HCT116 (cell line): ENCODE measurements around the gene GRID2. TPM values are rescaled to one million over a fixed set of nuclear protein-coding genes. Genes with fewer than 3 reads are reported as not detected.

Source experiments
- ATAC-seq: fragments of 200-7000 bp; cut with Tn5 transposase; 2 replicates; pipeline ENCODE4 v1.9.1; 2020; ENCODE audit warnings: mild to moderate bottlenecking, moderate library complexity
- BruUV-seq: library from RNA; stranded (reverse); fragments of 400-500 nt; replicated peaks from 2 replicates; lab custom pipeline; 2021; lab: Mats Ljungman, UMichigan
- CTCF ChIA-PET: fragments of 300-600 bp; sonication (Branson Sonifier 250); formaldehyde crosslinking; loops from one replicate; lab custom pipeline; 2021; ENCODE audit warnings: antibody characterized with exemption; lab: Charles Lee
- POLR2A ChIA-PET: fragments of 300-600, 350-600 bp; sonication (Branson Sonifier 250); formaldehyde crosslinking; loops from one replicate; lab custom pipeline; 2021; ENCODE audit warnings: antibody characterized with exemption; lab: Charles Lee
- RAD21 ChIA-PET, 2 experiments: fragments of 300-600 bp; sonication (Branson Sonifier 250); formaldehyde crosslinking; loops; one replicate each; lab custom pipeline; 2023; ENCODE audit warnings: low total read pairs in 2 of 2; ENCODE audit not compliant: uncharacterized antibody in 2 of 2, unreplicated experiment in 2 of 2, low non-redundant PET in 1 of 2; lab: Charles Lee
- DNase-seq: peaks from one replicate; pipeline ENCODE4 v3.0.0-alpha.2; 2010; ENCODE audit warnings: low read depth, low spot score
- H2AFZ ChIP-seq: fragments of 200-600 bp; shearing (Covaris generic), sonication (generic); 2 replicates; pipeline ENCODE4 v1.6.1; 2017; ENCODE audit warnings: low read depth, mixed run types, mixed read lengths, antibody characterized with exemption, low read length; ENCODE audit not compliant: poor library complexity, severe bottlenecking
- H3K27ac ChIP-seq: 2 replicates; pipeline ENCODE4 v1.5.1; 2012; ENCODE audit warnings: low read depth, low read length
- H3K27me3 ChIP-seq: fragments of 200-600 bp; sonication (generic); 2 replicates; pipeline ENCODE4 v1.6.1; 2016; ENCODE audit warnings: mixed run types, low read length, mixed read lengths; ENCODE audit not compliant: insufficient read depth
- H3K36me3 ChIP-seq, 2 experiments: fragments of 200-500 bp in 1 of 2; fragments of 200-600 bp in 1 of 2; sonication (Bioruptor generic) in 1 of 2; sonication (generic) in 1 of 2; 2 replicates each; pipeline versions ENCODE4 v1.5.1 to v1.6.1; 2014 to 2016; ENCODE audit warnings: low read length in 2 of 2, inconsistent platforms in 1 of 2, mixed read lengths in 1 of 2, mixed run types in 1 of 2; ENCODE audit not compliant: insufficient read depth in 2 of 2, control insufficient read depth in 1 of 2
- H3K4me1 ChIP-seq, 2 experiments: fragments of 200-600 bp in 1 of 2; sonication (generic) in 1 of 2; 2 replicates each; pipeline versions ENCODE4 v1.5.1 to v1.6.1; 2012 to 2017; ENCODE audit warnings: low read length in 2 of 2, inconsistent platforms in 1 of 2, mild to moderate bottlenecking in 1 of 2, mixed read lengths in 1 of 2, mixed run types in 1 of 2, moderate library complexity in 1 of 2; ENCODE audit not compliant: insufficient read depth in 2 of 2, control insufficient read depth in 1 of 2
- H3K4me2 ChIP-seq: fragments of 200-600 bp; sonication (generic); 2 replicates; pipeline ENCODE4 v1.6.1; 2017; ENCODE audit warnings: mixed run types, low read length, mixed read lengths
- H3K4me3 ChIP-seq, 2 experiments: fragments of 200-600 bp in 1 of 2; sonication (generic) in 1 of 2; replicated peaks in 1 of 2; 2 replicates each; pipeline ENCODE4 v1.5.1; 2011 to 2016; ENCODE audit warnings: low read length in 2 of 2, control low read depth in 1 of 2, low read depth in 1 of 2, mild to moderate bottlenecking in 1 of 2, mixed read lengths in 1 of 2, mixed run types in 1 of 2
- H3K79me2 ChIP-seq: fragments of 200-600 bp; sonication (generic); 2 replicates; pipeline ENCODE4 v1.6.1; 2017; ENCODE audit warnings: mild to moderate bottlenecking, mixed run types, low read length, moderate library complexity, mixed read lengths; ENCODE audit not compliant: insufficient read depth
- H3K9ac ChIP-seq: fragments of 200-600 bp; sonication (generic); 2 replicates; pipeline ENCODE4 v1.6.1; 2016; ENCODE audit warnings: low read length, mixed read lengths
- H3K9me2 ChIP-seq: fragments of 200-600 bp; sonication (generic), shearing (Covaris generic); 2 replicates; pipeline ENCODE4 v1.6.1; 2017; ENCODE audit warnings: mixed run types, mild to moderate bottlenecking, moderate library complexity; ENCODE audit not compliant: insufficient read depth
- H3K9me3 ChIP-seq, 2 experiments: fragments of 200-500 bp in 1 of 2; fragments of 200-600 bp in 1 of 2; sonication (Bioruptor generic) in 1 of 2; sonication (generic) in 1 of 2; 2 replicates each; pipeline ENCODE4 v1.6.1; 2014 to 2017; ENCODE audit warnings: low read length in 2 of 2, mixed read lengths in 2 of 2, inconsistent platforms in 1 of 2, low read depth in 1 of 2, mild to moderate bottlenecking in 1 of 2, mixed run types in 1 of 2, moderate library complexity in 1 of 2; ENCODE audit not compliant: control insufficient read depth in 1 of 2, insufficient read depth in 1 of 2
- H4K20me1 ChIP-seq: fragments of 200-600 bp; sonication (generic), shearing (Covaris generic); 2 replicates; pipeline ENCODE4 v1.6.1; 2017; ENCODE audit warnings: mixed run types, mild to moderate bottlenecking, moderate library complexity; ENCODE audit not compliant: insufficient read depth
- CBX3 ChIP-seq: IDR thresholded peaks from 2 replicates; pipeline ENCODE4 v1.6.1; 2012; ENCODE audit warnings: low read depth
- EGR1 ChIP-seq: IDR thresholded peaks from 2 replicates; pipeline ENCODE4 v1.6.1; 2012; ENCODE audit warnings: low read depth
- EZH2 ChIP-seq: fragments of 200-600 bp; sonication (generic); IDR thresholded peaks from 2 replicates; pipeline ENCODE4 v1.6.1; 2017; ENCODE audit warnings: antibody characterized with exemption, mixed run types
- JUND ChIP-seq: IDR thresholded peaks from 2 replicates; pipeline ENCODE4 v1.6.1; 2012
- SIN3A ChIP-seq: IDR thresholded peaks from 2 replicates; pipeline ENCODE4 v1.6.1; 2012; ENCODE audit warnings: low read depth
- ZFX ChIP-seq: fragments of 450-650 bp; IDR thresholded peaks from 2 replicates; pipeline ENCODE4 v1.6.1; 2017
- intact Hi-C: fragments of 100-400 bp; cut with micrococcal nuclease; formaldehyde crosslinking; loops from 2 replicates; pipeline ENCODE4 v1.10.0; 2022
- total RNA-seq: library from RNA; stranded (reverse); gene quantifications from one replicate; pipeline ENCODE4 v1.2.1, GENCODE V29; 2021; ENCODE audit not compliant: unreplicated experiment
- TF ChIP-seq, protein P1 (sequence below): IDR thresholded peaks from 2 replicates; pipeline ENCODE4 v1.6.1; 2012

GRID2 gene
- total RNA-seq, 1 experiment from 2014 or later, result not detected

DNA sequence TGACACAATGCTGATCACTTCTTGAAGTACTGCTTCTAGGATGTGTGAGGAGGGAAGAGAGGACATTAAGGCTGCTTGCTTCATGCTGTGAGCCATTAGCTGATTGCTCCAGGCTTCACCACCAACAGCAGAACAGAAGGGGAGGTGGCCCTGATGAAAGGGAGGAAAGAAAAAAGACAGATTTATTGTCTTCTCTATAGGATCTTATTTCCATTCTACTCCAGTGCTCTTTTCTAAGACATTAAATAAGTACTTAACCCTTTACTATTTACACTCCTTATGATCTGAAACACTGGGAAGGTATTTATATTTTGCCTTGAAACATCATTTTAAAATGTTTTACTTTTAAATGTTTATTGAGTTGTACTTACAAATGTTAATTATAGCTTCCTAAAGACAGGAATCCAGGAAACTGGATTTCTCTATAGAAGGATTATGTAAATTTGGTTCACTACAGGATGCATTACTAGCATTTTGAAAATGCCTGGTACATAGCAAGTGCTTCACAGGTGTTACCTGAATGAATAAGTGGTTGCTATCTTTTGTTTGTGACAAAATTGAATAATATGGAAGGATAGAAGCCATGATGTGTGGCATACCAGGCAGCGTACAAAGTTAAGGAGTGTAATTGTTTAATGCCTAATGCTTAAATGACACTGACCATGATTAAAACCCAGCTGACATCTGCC lies 843.9 kb downstream of the GRID2 start:
- ATAC-seq, result no peak
- H2AFZ ChIP-seq, result no peak overlapping the region
- ChIA-PET CTCF (no interaction called here), RAD21 (no interaction called here), POLR2A (no interaction called here)
- no TSS peak for BruUV-seq
- H3K9ac ChIP-seq, result no peak overlapping the region
- H4K20me1 ChIP-seq, result no peaks in the 10 kb centered on the region
- TF ChIP-seq, protein P1, sequence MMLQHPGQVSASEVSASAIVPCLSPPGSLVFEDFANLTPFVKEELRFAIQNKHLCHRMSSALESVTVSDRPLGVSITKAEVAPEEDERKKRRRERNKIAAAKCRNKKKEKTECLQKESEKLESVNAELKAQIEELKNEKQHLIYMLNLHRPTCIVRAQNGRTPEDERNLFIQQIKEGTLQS, result no peak
- TF ChIP-seq CBX3 (no peak), EZH2 (no peak), ZFX (no peak)
- no peaks in the 10 kb centered on the region for H3K27me3 ChIP-seq
- H3K36me3 ChIP-seq, result no peaks in the 10 kb centered on the region
- no peaks in the 10 kb centered on the region for H3K9me3 ChIP-seq
- intact Hi-C loops, result no loop called here
- H3K4me1 ChIP-seq, result no peaks in the 10 kb centered on the region
- no peak overlapping the region for H3K27ac ChIP-seq
- DNase-seq, result no peak
- no peaks in the 10 kb centered on the region for H3K79me2 ChIP-seq
- no peaks in the 10 kb centered on the region for H3K9me2 ChIP-seq
- no peak overlapping the region for H3K4me3 ChIP-seq
- H3K4me2 ChIP-seq, result no peak overlapping the region

DNA sequence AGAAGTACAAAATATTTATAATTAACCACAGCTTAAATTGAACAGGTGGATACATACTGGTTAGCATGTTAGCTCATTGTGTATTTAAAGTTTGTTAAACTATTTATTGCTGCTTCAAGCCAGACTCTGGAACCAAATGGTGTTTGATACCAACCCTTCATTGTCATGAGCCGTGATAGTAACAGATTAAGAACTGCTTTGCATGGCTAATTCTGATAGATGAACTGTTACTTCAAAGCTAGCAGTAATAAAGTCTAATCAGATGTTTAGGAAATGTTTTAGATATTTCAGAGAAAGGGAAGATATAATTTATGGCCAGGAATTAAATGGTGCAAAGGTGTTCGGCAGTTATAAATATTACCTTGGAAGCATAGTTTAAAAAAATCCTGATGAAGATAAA lies 848.7 kb downstream of the GRID2 start:
- H2AFZ ChIP-seq, result no peak overlapping the region
- ATAC-seq, result no peak
- intact Hi-C loops, result no loop called here
- no peak overlapping the region for H3K4me3 ChIP-seq
- ChIA-PET RAD21 (no interaction called here), CTCF (no interaction called here)
- H3K36me3 ChIP-seq, result no peaks in the 10 kb centered on the region
- no peaks in the 10 kb centered on the region for H3K4me1 ChIP-seq
- H3K9me3 ChIP-seq, result no peaks in the 10 kb centered on the region
- DNase-seq, result no peak
- no peak for TF ChIP-seq SIN3A
- no peak for TF ChIP-seq JUND
- TF ChIP-seq EGR1, result no peak
- TF ChIP-seq, all 23 proteins: peak for 0
- Histone ChIP-seq H3K4me2 (no peak overlapping the region), H3K9ac (no peak overlapping the region), H3K27me3 (no peaks in the 10 kb centered on the region), H3K27ac (no peak overlapping the region), H3K9me2 (no peaks in the 10 kb centered on the region), H3K79me2 (no peaks in the 10 kb centered on the region), H4K20me1 (no peaks in the 10 kb centered on the region)
- POLR2A ChIA-PET, result no interaction called here
- BruUV-seq, result no TSS peak
